ENCODE data around the gene CAP2.
"Not testable (repeated sequence)": the region's sequence is repeated elsewhere in the genome, so short reads cannot be mapped to it uniquely, and the experiment has no call there.

CAP2 gene

GRCh38 chr6:17506531-17506930 is 113.1 kb downstream of the CAP2 start:
- Histone ChIP-seq H3K4me1 (ENCODE audit: control insufficient read depth in 5 of 5, insufficient read depth in 5 of 5, low read length in 5 of 5) (no peaks in the 10 kb centered on the region), H3K27me3 (ENCODE audit: control insufficient read depth in 5 of 5, insufficient read depth in 4 of 5, low read length in 5 of 5) (no peaks in the 10 kb centered on the region), H3K36me3 (ENCODE audit: control insufficient read depth in 5 of 5, insufficient read depth in 5 of 5, low read length in 5 of 5) (peaks cover 3 to 11% (median 7%) of the 10 kb centered on the region in 5 donors), H3K4me3 (ENCODE audit: low read depth in 1 of 5, low read length in 5 of 5) (no peak overlapping the region), H3K27ac (ENCODE audit: low read depth, low read length) (no peak overlapping the region), H3K9ac (ENCODE audit: low read length in 5 of 5) (no peak overlapping the region), H3K9me3 (ENCODE audit: control insufficient read depth in 5 of 5, low read length in 5 of 5) (no peaks in the 10 kb centered on the region)

GRCh38 chr6:17506962-17507361 is 113.6 kb downstream of the CAP2 start:
- Histone ChIP-seq H3K9me3 (ENCODE audit: control insufficient read depth in 5 of 5, low read length in 5 of 5) (no peaks in the 10 kb centered on the region), H3K9ac (ENCODE audit: low read length in 5 of 5) (no peak overlapping the region), H3K27ac (ENCODE audit: low read depth, low read length) (no peak overlapping the region), H3K36me3 (ENCODE audit: control insufficient read depth in 5 of 5, insufficient read depth in 5 of 5, low read length in 5 of 5) (peaks cover 3 to 11% (median 7%) of the 10 kb centered on the region in 5 donors), H3K27me3 (ENCODE audit: control insufficient read depth in 5 of 5, insufficient read depth in 4 of 5, low read length in 5 of 5) (no peaks in the 10 kb centered on the region), H3K4me1 (ENCODE audit: control insufficient read depth in 5 of 5, insufficient read depth in 5 of 5, low read length in 5 of 5) (no peaks in the 10 kb centered on the region), H3K4me3 (ENCODE audit: low read depth in 1 of 5, low read length in 5 of 5) (no peak overlapping the region)

- Histone ChIP-seq H3K27me3 (ENCODE audit: control insufficient read depth in 5 of 5, insufficient read depth in 4 of 5, low read length in 5 of 5) (no peaks in the 10 kb centered on the region), H3K4me3 (ENCODE audit: low read depth in 1 of 5, low read length in 5 of 5) (no peak overlapping the region), H3K4me1 (ENCODE audit: control insufficient read depth in 5 of 5, insufficient read depth in 5 of 5, low read length in 5 of 5) (no peaks in the 10 kb centered on the region), H3K36me3 (ENCODE audit: control insufficient read depth in 5 of 5, insufficient read depth in 5 of 5, low read length in 5 of 5) (peaks cover 3 to 25% (median 13%) of the 10 kb centered on the region in 5 donors), H3K9ac (ENCODE audit: low read length in 5 of 5) (no peak overlapping the region), H3K9me3 (ENCODE audit: control insufficient read depth in 5 of 5, low read length in 5 of 5) (no peaks in the 10 kb centered on the region), H3K27ac (ENCODE audit: low read depth, low read length) (no peak overlapping the region)
Measured at GRCh38 chr6:17511084-17511483, 117.7 kb downstream of the CAP2 start.

GRCh38 chr6:17511580-17511979 is 118.2 kb downstream of the CAP2 start:
- Histone ChIP-seq H3K9ac (ENCODE audit: low read length in 5 of 5) (no peak overlapping the region), H3K27me3 (ENCODE audit: control insufficient read depth in 5 of 5, insufficient read depth in 4 of 5, low read length in 5 of 5) (no peaks in the 10 kb centered on the region), H3K27ac (ENCODE audit: low read depth, low read length) (no peak overlapping the region), H3K9me3 (ENCODE audit: control insufficient read depth in 5 of 5, low read length in 5 of 5) (no peaks in the 10 kb centered on the region), H3K4me3 (ENCODE audit: low read depth in 1 of 5, low read length in 5 of 5) (no peak overlapping the region), H3K36me3 (ENCODE audit: control insufficient read depth in 5 of 5, insufficient read depth in 5 of 5, low read length in 5 of 5) (peaks cover 3 to 25% (median 15%) of the 10 kb centered on the region in 5 donors), H3K4me1 (ENCODE audit: control insufficient read depth in 5 of 5, insufficient read depth in 5 of 5, low read length in 5 of 5) (no peaks in the 10 kb centered on the region)

GRCh38 chr6:17519120-17519519 is 125.7 kb downstream of the CAP2 start:
- Histone ChIP-seq H3K9me3 (ENCODE audit: control insufficient read depth in 5 of 5, low read length in 5 of 5) (no peaks in the 10 kb centered on the region), H3K4me1 (ENCODE audit: control insufficient read depth in 5 of 5, insufficient read depth in 5 of 5, low read length in 5 of 5) (no peaks in the 10 kb centered on the region), H3K27ac (ENCODE audit: low read depth, low read length) (no peak overlapping the region), H3K4me3 (ENCODE audit: low read depth in 1 of 5, low read length in 5 of 5) (no peak overlapping the region), H3K27me3 (ENCODE audit: control insufficient read depth in 5 of 5, insufficient read depth in 4 of 5, low read length in 5 of 5) (no peaks in the 10 kb centered on the region), H3K36me3 (ENCODE audit: control insufficient read depth in 5 of 5, insufficient read depth in 5 of 5, low read length in 5 of 5) (peaks cover 0 to 16% (median 8%) of the 10 kb centered on the region in 5 donors), H3K9ac (ENCODE audit: low read length in 5 of 5) (no peak overlapping the region)

- no peak overlapping the region for H3K4me3 ChIP-seq (ENCODE audit: low read depth in 1 of 5, low read length in 5 of 5)
- H3K27me3 ChIP-seq (ENCODE audit: control insufficient read depth in 5 of 5, insufficient read depth in 4 of 5, low read length in 5 of 5), result no peaks in the 10 kb centered on the region
- H3K36me3 ChIP-seq (ENCODE audit: control insufficient read depth in 5 of 5, insufficient read depth in 5 of 5, low read length in 5 of 5), result peaks cover 0 to 3% (median 2%) of the 10 kb centered on the region in 5 donors
- H3K9me3 ChIP-seq (ENCODE audit: control insufficient read depth in 5 of 5, low read length in 5 of 5), result no peaks in the 10 kb centered on the region
- H3K9ac ChIP-seq (ENCODE audit: low read length in 5 of 5), result no peak overlapping the region
- no peaks in the 10 kb centered on the region for H3K4me1 ChIP-seq (ENCODE audit: control insufficient read depth in 5 of 5, insufficient read depth in 5 of 5, low read length in 5 of 5)
- H3K27ac ChIP-seq (ENCODE audit: low read depth, low read length), result no peak overlapping the region
Measured at GRCh38 chr6:17525637-17526036, 132.2 kb downstream of the CAP2 start.

GRCh38 chr6:17527076-17527475 is 133.7 kb downstream of the CAP2 start:
- H3K9me3 ChIP-seq (ENCODE audit: control insufficient read depth in 5 of 5, low read length in 5 of 5), result no peaks in the 10 kb centered on the region
- no peak overlapping the region for H3K27ac ChIP-seq (ENCODE audit: low read depth, low read length)
- no peaks in the 10 kb centered on the region for H3K4me1 ChIP-seq (ENCODE audit: control insufficient read depth in 5 of 5, insufficient read depth in 5 of 5, low read length in 5 of 5)
- H3K36me3 ChIP-seq (ENCODE audit: control insufficient read depth in 5 of 5, insufficient read depth in 5 of 5, low read length in 5 of 5), result peaks cover 0 to 10% (median 0%) of the 10 kb centered on the region in 5 donors
- no peak overlapping the region for H3K9ac ChIP-seq (ENCODE audit: low read length in 5 of 5)
- H3K27me3 ChIP-seq (ENCODE audit: control insufficient read depth in 5 of 5, insufficient read depth in 4 of 5, low read length in 5 of 5), result no peaks in the 10 kb centered on the region
- H3K4me3 ChIP-seq (ENCODE audit: low read depth in 1 of 5, low read length in 5 of 5), result no peak overlapping the region

- H3K36me3 ChIP-seq (ENCODE audit: control insufficient read depth in 5 of 5, insufficient read depth in 5 of 5, low read length in 5 of 5), result peaks cover 0 to 10% (median 0%) of the 10 kb centered on the region in 5 donors
- no peaks in the 10 kb centered on the region for H3K4me1 ChIP-seq (ENCODE audit: control insufficient read depth in 5 of 5, insufficient read depth in 5 of 5, low read length in 5 of 5)
- H3K9ac ChIP-seq (ENCODE audit: low read length in 5 of 5), result no peak overlapping the region
- no peaks in the 10 kb centered on the region for H3K9me3 ChIP-seq (ENCODE audit: control insufficient read depth in 5 of 5, low read length in 5 of 5)
- no peak overlapping the region for H3K27ac ChIP-seq (ENCODE audit: low read depth, low read length)
- no peak overlapping the region for H3K4me3 ChIP-seq (ENCODE audit: low read depth in 1 of 5, low read length in 5 of 5)
- H3K27me3 ChIP-seq (ENCODE audit: control insufficient read depth in 5 of 5, insufficient read depth in 4 of 5, low read length in 5 of 5), result no peaks in the 10 kb centered on the region
Measured at GRCh38 chr6:17530321-17530835, 137.0 kb downstream of the CAP2 start.

- H3K4me1 ChIP-seq (ENCODE audit: control insufficient read depth in 5 of 5, insufficient read depth in 5 of 5, low read length in 5 of 5), result no peaks in the 10 kb centered on the region
- H3K27me3 ChIP-seq (ENCODE audit: control insufficient read depth in 5 of 5, insufficient read depth in 4 of 5, low read length in 5 of 5), result no peaks in the 10 kb centered on the region
- H3K27ac ChIP-seq (ENCODE audit: low read depth, low read length), result no peak overlapping the region
- peaks cover 0 to 14% (median 0%) of the 10 kb centered on the region in 5 donors for H3K36me3 ChIP-seq (ENCODE audit: control insufficient read depth in 5 of 5, insufficient read depth in 5 of 5, low read length in 5 of 5)
- no peaks in the 10 kb centered on the region for H3K9me3 ChIP-seq (ENCODE audit: control insufficient read depth in 5 of 5, low read length in 5 of 5)
- no peak overlapping the region for H3K4me3 ChIP-seq (ENCODE audit: low read depth in 1 of 5, low read length in 5 of 5)
- no peak overlapping the region for H3K9ac ChIP-seq (ENCODE audit: low read length in 5 of 5)
Measured at GRCh38 chr6:17536586-17536985, 143.2 kb downstream of the CAP2 start.

- H3K4me3 ChIP-seq (ENCODE audit: low read depth in 1 of 5, low read length in 5 of 5), result no peak overlapping the region
- no peaks in the 10 kb centered on the region for H3K27me3 ChIP-seq (ENCODE audit: control insufficient read depth in 5 of 5, insufficient read depth in 4 of 5, low read length in 5 of 5)
- H3K4me1 ChIP-seq (ENCODE audit: control insufficient read depth in 5 of 5, insufficient read depth in 5 of 5, low read length in 5 of 5), result no peaks in the 10 kb centered on the region
- H3K9me3 ChIP-seq (ENCODE audit: control insufficient read depth in 5 of 5, low read length in 5 of 5), result no peaks in the 10 kb centered on the region
- H3K27ac ChIP-seq (ENCODE audit: low read depth, low read length), result no peak overlapping the region
- peaks cover 5 to 22% (median 17%) of the 10 kb centered on the region in 5 donors for H3K36me3 ChIP-seq (ENCODE audit: control insufficient read depth in 5 of 5, insufficient read depth in 5 of 5, low read length in 5 of 5)
- H3K9ac ChIP-seq (ENCODE audit: low read length in 5 of 5), result no peak overlapping the region
Measured at GRCh38 chr6:17542243-17542642, 148.8 kb downstream of the CAP2 start.

GRCh38 chr6:17545681-17546080 is 152.3 kb downstream of the CAP2 start:
- H3K36me3 ChIP-seq (ENCODE audit: control insufficient read depth in 5 of 5, insufficient read depth in 5 of 5, low read length in 5 of 5), result peaks cover 5 to 22% (median 12%) of the 10 kb centered on the region in 5 donors
- H3K27me3 ChIP-seq (ENCODE audit: control insufficient read depth in 5 of 5, insufficient read depth in 4 of 5, low read length in 5 of 5); H3K27ac ChIP-seq (ENCODE audit: low read depth, low read length); H3K4me3 ChIP-seq (ENCODE audit: low read depth in 1 of 5, low read length in 5 of 5); H3K9ac ChIP-seq (ENCODE audit: low read length in 5 of 5); H3K9me3 ChIP-seq (ENCODE audit: control insufficient read depth in 5 of 5, low read length in 5 of 5); H3K4me1 ChIP-seq (ENCODE audit: control insufficient read depth in 5 of 5, insufficient read depth in 5 of 5, low read length in 5 of 5): not testable (repeated sequence)
